Measurements from ENCODE around the gene PIK3CB.

PIK3CB gene

GRCh38 chr3:138856799-138857198, 22.1 kb upstream of the PIK3CB start (continued):
- TF ChIP-seq ZNF518A (tag by site-specific recombination; conservative IDR thresholded peaks at IDR 0.05; ENCODE audit: low read depth) (peak; percentile 89), ZNF624 (tag by site-specific recombination; IDR thresholded peaks at IDR 0.05) (no peak), ZBTB1 (tag by site-specific recombination; IDR thresholded peaks at IDR 0.05) (no peak), PRDM10 (tag by site-specific recombination; IDR thresholded peaks at IDR 0.05) (no peak), ZNF366 (tag by site-specific recombination; conservative IDR thresholded peaks at IDR 0.05) (no peak), CTCF (tag by site-specific recombination; IDR thresholded peaks at IDR 0.05) (no peak), ZXDB (tag by site-specific recombination; IDR thresholded peaks at IDR 0.05) (peak; percentile 67; the same call in 1 of the 2 replicates), ZFP69B (tag by site-specific recombination; IDR thresholded peaks at IDR 0.05) (no peak)

- Histone ChIP-seq H3K36me3 (ENCODE audit: control insufficient read depth in 2 of 2, insufficient read depth in 1 of 2, low read length in 2 of 2) (no peaks in the 10 kb centered on the region), H3K4me1 (ENCODE audit: control insufficient read depth, insufficient read depth, low read length) (no peaks in the 10 kb centered on the region), H3K9me3 (ENCODE audit: control insufficient read depth, insufficient read depth, low read depth, low read length) (no peaks in the 10 kb centered on the region), H3K4me3 (ENCODE audit: low read depth, low read length) (no peak overlapping the region), H3K27ac (ENCODE audit: extremely low read depth, low read depth, low read length) (no peak overlapping the region)
- ChIA-PET POLR2A (no interaction called here), CTCF (interaction anchor here (0.7 kb wide), 1 partner anchor 34 kb away, joined by 4 read pairs; no protein-coding TSS in a partner anchor)
- TF ChIP-seq ZNF433 (tag by site-specific recombination; IDR thresholded peaks at IDR 0.05; ENCODE audit: low read depth), result no peak
- TF ChIP-seq ZNF792 (tag by site-specific recombination; IDR thresholded peaks at IDR 0.05), result no peak
- TF ChIP-seq ZNF16 (tag by site-specific recombination; IDR thresholded peaks at IDR 0.05; ENCODE audit: low read depth), result no peak
- no peak for TF ChIP-seq ZNF362 (tag by site-specific recombination; IDR thresholded peaks at IDR 0.05)
- TF ChIP-seq ZNF24 (tag by site-specific recombination; IDR thresholded peaks at IDR 0.05), result no peak
- no peak for TF ChIP-seq ZNF248 (tag by site-specific recombination; IDR thresholded peaks at IDR 0.05)
- no peak for TF ChIP-seq ZNF426 (tag by site-specific recombination; IDR thresholded peaks at IDR 0.05)
- no peak for TF ChIP-seq YY1 (tag by site-specific recombination; IDR thresholded peaks at IDR 0.05)
Observed at GRCh38 chr3:138854940-138855339, 20.2 kb upstream of the PIK3CB start.

Measured in HEK293 (cell line).